GM23338 (cell line): Measurements from ENCODE around the gene SNORC. TPM values are rescaled to one million over a fixed set of nuclear protein-coding genes. Genes with fewer than 3 reads are reported as not detected.

Source experiments
- ATAC-seq: fragments of 200-7000 bp; cut with Tn5 transposase; 3 replicates; pipeline ENCODE4 v1.9.1; 2020
- DNase-seq: peaks from one replicate; pipeline ENCODE4 v3.0.0-alpha.2; 2015; ENCODE audit warnings: low spot score
- H2AFZ ChIP-seq: fragments of 200-600 bp; sonication (generic); 2 replicates; pipeline ENCODE4 v1.8.0; 2016; ENCODE audit warnings: antibody characterized with exemption, mild to moderate bottlenecking, moderate library complexity
- H3F3A ChIP-seq: fragments of 200-600 bp; sonication (generic); replicated peaks from 2 replicates; pipeline ENCODE4 v1.8.0; 2017; ENCODE audit warnings: antibody characterized with exemption, mixed run types, low read depth
- H3K27ac ChIP-seq: fragments of 200-600 bp; sonication (generic); 2 replicates; pipeline ENCODE4 v1.6.1; 2016; ENCODE audit warnings: low read depth
- H3K27me3 ChIP-seq: fragments of 200-600 bp; sonication (generic); 2 replicates; pipeline ENCODE4 v1.8.0; 2016; ENCODE audit warnings: mild to moderate bottlenecking, mixed run types, moderate library complexity; ENCODE audit not compliant: insufficient read depth
- H3K36me3 ChIP-seq: fragments of 200-600 bp; sonication (generic); 2 replicates; pipeline ENCODE4 v1.8.0; 2016; ENCODE audit warnings: mild to moderate bottlenecking; ENCODE audit not compliant: insufficient read depth
- H3K4me1 ChIP-seq: fragments of 200-600 bp; sonication (generic); 2 replicates; pipeline ENCODE4 v1.8.0; 2016; ENCODE audit warnings: mild to moderate bottlenecking, moderate library complexity; ENCODE audit not compliant: insufficient read depth
- H3K4me2 ChIP-seq: fragments of 200-600 bp; sonication (generic); 2 replicates; pipeline ENCODE4 v1.7.1; 2017; ENCODE audit warnings: mixed run types
- H3K4me3 ChIP-seq: fragments of 200-600 bp; sonication (generic); 2 replicates; pipeline ENCODE4 v1.6.1; 2016; ENCODE audit warnings: mixed run types
- H3K79me2 ChIP-seq: fragments of 200-600 bp; sonication (generic); replicated peaks from 2 replicates; pipeline ENCODE4 v1.8.0; 2017; ENCODE audit warnings: mild to moderate bottlenecking; ENCODE audit not compliant: insufficient read depth
- H3K9me2 ChIP-seq: fragments of 200-600 bp; sonication (generic); 2 replicates; pipeline ENCODE4 v1.8.0; 2017; ENCODE audit not compliant: insufficient read depth
- H4K20me1 ChIP-seq: fragments of 200-600 bp; sonication (generic); replicated peaks from 2 replicates; pipeline ENCODE4 v1.8.0; 2017; ENCODE audit warnings: mild to moderate bottlenecking; ENCODE audit not compliant: insufficient read depth
- H3K27ac Mint-ChIP-seq: 2 replicates; pipeline ENCODE4 v1.8.0; 2020; ENCODE audit warnings: inconsistent platforms, mild to moderate bottlenecking, moderate library complexity, mixed read lengths
- H3K27me3 Mint-ChIP-seq: 3 replicates; pipeline ENCODE4 v1.8.0; 2022; ENCODE audit warnings: low read depth, mild to moderate bottlenecking, moderate library complexity, mixed read lengths, inconsistent platforms; ENCODE audit not compliant: insufficient read depth, poor library complexity
- H3K36me3 Mint-ChIP-seq: 3 replicates; pipeline ENCODE4 v1.8.0; 2021; ENCODE audit warnings: low read depth, mild to moderate bottlenecking, inconsistent platforms, moderate library complexity, mixed read lengths
- H3K4me1 Mint-ChIP-seq: 3 replicates; pipeline ENCODE4 v1.8.0; 2020; ENCODE audit warnings: mild to moderate bottlenecking, inconsistent platforms, mixed read lengths
- H3K4me3 Mint-ChIP-seq: 3 replicates; pipeline ENCODE4 v1.8.0; 2021; ENCODE audit warnings: moderate library complexity, mild to moderate bottlenecking, inconsistent platforms, mixed read lengths
- H3K9me3 Mint-ChIP-seq: 3 replicates; pipeline ENCODE4 v1.8.0; 2020; ENCODE audit warnings: moderate library complexity, mild to moderate bottlenecking, inconsistent platforms, mixed read lengths
- CTCF ChIP-seq, 2 experiments: fragments of 200-600 bp in 1 of 2; sonication (generic) in 1 of 2; conservative IDR thresholded peaks; 2 replicates each; pipeline versions ENCODE4 v1.5.1 to v1.6.1; 2016 to 2017; ENCODE audit warnings: antibody characterized with exemption in 2 of 2, low read depth in 2 of 2, mild to moderate bottlenecking in 2 of 2, moderate library complexity in 1 of 2
- JUNB ChIP-seq: IDR thresholded peaks from one replicate; pipeline ENCODE4 v1.6.1; 2016; ENCODE audit warnings: antibody characterized with exemption; ENCODE audit not compliant: unreplicated experiment
- NANOG ChIP-seq: IDR thresholded peaks from 2 replicates; pipeline ENCODE4 v1.6.1; 2016; ENCODE audit warnings: antibody characterized with exemption, borderline replicate concordance
- POLR2AphosphoS5 ChIP-seq: IDR thresholded peaks from 2 replicates; pipeline ENCODE4 v1.6.1; 2016; ENCODE audit warnings: antibody characterized with exemption, low read depth
- REST ChIP-seq: IDR thresholded peaks from one replicate; pipeline ENCODE4 v1.6.1; 2018; ENCODE audit warnings: antibody characterized with exemption; ENCODE audit not compliant: unreplicated experiment
- ZNF114 ChIP-seq: fragments of 250-450 bp; sonication (Bioruptor Pico); IDR thresholded peaks from 2 replicates; pipeline ENCODE4 v1.5.0; 2020; ENCODE audit warnings: mild to moderate bottlenecking, moderate library complexity
- ZNF331 ChIP-seq: fragments of 250-450 bp; sonication (Bioruptor Pico); IDR thresholded peaks from 2 replicates; pipeline ENCODE4 v1.5.0; 2020; ENCODE audit warnings: low read depth, mild to moderate bottlenecking, moderate library complexity
- ZNF462 ChIP-seq: fragments of 250-450 bp; sonication (Bioruptor Pico); IDR thresholded peaks from 2 replicates; pipeline ENCODE4 v1.5.0; 2020; ENCODE audit warnings: mild to moderate bottlenecking, moderate library complexity
- long read RNA-seq: library from polyadenylated mRNA; unstranded; transcript quantifications from one replicate; pipeline ENCODE4 v2.0.0, GENCODE V29; 2020; ENCODE audit not compliant: unreplicated experiment
- polyA plus RNA-seq: library from polyadenylated mRNA; unstranded; fragments of >200 nt; fragmentation: Nextera tagmentation; extraction: Ambion mirVana; gene quantifications from 2 replicates; pipeline ENCODE4 v1.2.1, GENCODE V29; 2016
- total RNA-seq: library from RNA; depleted of rRNA; stranded (reverse); fragments of >200 nt; shearing (Covaris generic); gene quantifications from 2 replicates; pipeline ENCODE4 v1.2.3, GENCODE V29; 2014; rRNA removed

Gene SNORC
- total RNA-seq (0.62 and 0.80 TPM in 2 replicates), polyA plus RNA-seq (1.6 and 1.9 TPM in 2 replicates)
- long read RNA-seq, partial matches to known transcripts: 1 of 1 reads
- long read RNA-seq, other reads (novel, unspliced or antisense): 0 of 1 reads

GRCh38 chr2:232870018-232870765, at the start of gene SNORC:
Gene SNORC (plus strand): TSS chr2:232870264. CDS start chr2:232870342, 78 bp downstream.
- no peak within 1 kb of the TSS; the same call in 1 of the 2 replicates for H3K27ac Mint-ChIP-seq
- no peak within 1 kb of the TSS for H3K4me2 ChIP-seq
- peaks cover 12% of the 10 kb centered on the region for H3K4me1 Mint-ChIP-seq
- no peaks in the 10 kb centered on the region; the same call in 1 of the 2 replicates for H3K27me3 ChIP-seq
- H3K9me3 Mint-ChIP-seq: no peaks in the 10 kb centered on the region
- H4K20me1 ChIP-seq: peaks cover 5% of the 10 kb centered on the region; the same call in 1 of the 2 replicates
- H3F3A ChIP-seq: no peaks in the 10 kb centered on the region
- H3K36me3 Mint-ChIP-seq: no peaks in the 10 kb centered on the region
- no peak within 1 kb of the TSS for H3K27ac ChIP-seq
- H3K79me2 ChIP-seq: no peaks in the 10 kb centered on the region
- no peaks in the 10 kb centered on the region for H3K36me3 ChIP-seq
- no peak for DNase-seq
- TF ChIP-seq NANOG (no peak), JUNB (no peak), CTCF (conservative IDR thresholded peaks at IDR 0.05; ENCODE audit: low read depth in 2 of 2) (no peak), ZNF462 (CRISPR knock-in tag) (no peak), ZNF331 (CRISPR knock-in tag) (no peak), REST (no peak), ZNF114 (no peak), POLR2AphosphoS5 (no peak)
- no peaks in the 10 kb centered on the region for H3K9me2 ChIP-seq
- H2AFZ ChIP-seq: no peak within 1 kb of the TSS
- peak; percentile 8; the same call in 2 of the 3 replicates for ATAC-seq
- no peak within 1 kb of the TSS for H3K4me3 ChIP-seq
- no peak within 1 kb of the TSS for H3K4me3 Mint-ChIP-seq
- H3K4me1 ChIP-seq: no peaks in the 10 kb centered on the region
- H3K27me3 Mint-ChIP-seq: peaks cover 18% of the 10 kb centered on the region
